RKO (cell line): ENCODE measurements around the gene CROCC2.

Experiments
- DNase-seq: peaks from one replicate; pipeline ENCODE4 v3.0.0-alpha.2; 2016; ENCODE audit warnings: low spot score

Gene CROCC2

GRCh38 chr2:240891492-240892340 is 14.4 kb upstream of the CROCC2 start:
- no peak for DNase-seq

GRCh38 chr2:240892356-240892755 is 13.8 kb upstream of the CROCC2 start:
- no peak for DNase-seq

- DNase-seq: no peak
Measured at GRCh38 chr2:240892925-240893324, 13.2 kb upstream of the CROCC2 start.

GRCh38 chr2:240893363-240893844 is 12.7 kb upstream of the CROCC2 start:
- DNase-seq: no peak

- no peak for DNase-seq
Measured at GRCh38 chr2:240894006-240894405, 12.1 kb upstream of the CROCC2 start.

GRCh38 chr2:240894836-240895558 is 11.1 kb upstream of the CROCC2 start:
- no peak for DNase-seq

- no peak for DNase-seq
Measured at GRCh38 chr2:240895656-240896388, 10.3 kb upstream of the CROCC2 start, which contains the start of gene MAB21L4. MAB21L4 (minus strand) TSS chr2:240896156; CDS start chr2:240895997, 159 bp downstream.

GRCh38 chr2:240896394-240896793 is 9.7 kb upstream of the CROCC2 start:
- DNase-seq: no peak

- no peak for DNase-seq
Measured at GRCh38 chr2:240896871-240897692, 9.1 kb upstream of the CROCC2 start.

GRCh38 chr2:240898108-240898730 is 7.9 kb upstream of the CROCC2 start:
- no peak for DNase-seq

GRCh38 chr2:240898731-240899467 is 7.2 kb upstream of the CROCC2 start:
- DNase-seq: no peak

- DNase-seq: no peak
Measured at GRCh38 chr2:240899468-240899865, 6.7 kb upstream of the CROCC2 start.

GRCh38 chr2:240900141-240900860 is 5.8 kb upstream of the CROCC2 start:
- DNase-seq: no peak

GRCh38 chr2:240901986-240902614 is 4.0 kb upstream of the CROCC2 start:
- DNase-seq: no peak

- DNase-seq: no peak
Measured at GRCh38 chr2:240902615-240903041, 3.5 kb upstream of the CROCC2 start.

GRCh38 chr2:240903191-240904060 is 2.7 kb upstream of the CROCC2 start:
- DNase-seq: no peak

GRCh38 chr2:240904216-240905175 is 1.6 kb upstream of the CROCC2 start:
- DNase-seq: no peak
